CD14-positive monocyte (primary cell): ENCODE data around the gene SEMA3F. TPM values are rescaled to one million over a fixed set of nuclear protein-coding genes. Genes with fewer than 3 reads are reported as not detected.
A peak's percentile ranks its signal among the peaks of the same experiment; 100 is the strongest.

Source experiments
- DNase-seq, 3 donors: peaks; one replicate each; pipeline ENCODE4 v3.0.0-alpha.2; 2011 to 2022
- H2AFZ ChIP-seq: 2 replicates; pipeline ENCODE4 v1.6.0; 2012; ENCODE audit warnings: mild to moderate bottlenecking, low read depth, low read length, inconsistent platforms; ENCODE audit not compliant: insufficient read depth, poor library complexity, severe bottlenecking
- H3K27ac ChIP-seq, 2 donors: 1 replicate in 1 of 2; 2 replicates in 1 of 2; pipeline ENCODE4 v1.5.1; 2012 to 2013; ENCODE audit warnings: low read length in 2 of 2, control low read depth in 1 of 2, inconsistent platforms in 1 of 2, low read depth in 1 of 2, mild to moderate bottlenecking in 1 of 2
- H3K27me3 ChIP-seq, 2 donors: one replicate each; pipeline versions ENCODE4 v1.6.0 to v1.6.1; 2011 to 2013; ENCODE audit warnings: low read length in 2 of 2; ENCODE audit not compliant: control insufficient read depth in 2 of 2, insufficient read depth in 2 of 2
- H3K36me3 ChIP-seq, 2 donors: replicated peaks in 1 of 2; 1 replicate in 1 of 2; 2 replicates in 1 of 2; pipeline versions ENCODE4 v1.5.1 to v1.6.1; 2012 to 2013; ENCODE audit warnings: low read length in 2 of 2, control low read depth in 1 of 2, inconsistent platforms in 1 of 2, mild to moderate bottlenecking in 1 of 2; ENCODE audit not compliant: insufficient read depth in 2 of 2, control insufficient read depth in 1 of 2
- H3K4me1 ChIP-seq, 2 donors: 1 replicate in 1 of 2; 2 replicates in 1 of 2; pipeline versions ENCODE4 v1.5.1 to v1.6.1; 2012 to 2013; ENCODE audit warnings: low read length in 2 of 2, control low read depth in 1 of 2, inconsistent platforms in 1 of 2, mild to moderate bottlenecking in 1 of 2, moderate library complexity in 1 of 2; ENCODE audit not compliant: insufficient read depth in 2 of 2, control insufficient read depth in 1 of 2
- H3K4me2 ChIP-seq: replicated peaks from 2 replicates; pipeline ENCODE3; 2012; ENCODE audit warnings: low read length, moderate library complexity, mild to moderate bottlenecking; ENCODE audit not compliant: poor library complexity, severe bottlenecking; ENCODE audit errors: extremely low read depth
- H3K4me3 ChIP-seq, 3 experiments: fragments of 200-600 bp in 1 of 3; sonication (generic) in 1 of 3; replicated peaks in 1 of 3; 1 replicate in 2 of 3; 2 replicates in 1 of 3; pipeline ENCODE4 v1.5.1; 2011 to 2013; ENCODE audit warnings: low read length in 3 of 3, mild to moderate bottlenecking in 3 of 3, control low read depth in 2 of 3, low read depth in 2 of 3, inconsistent platforms in 1 of 3, moderate library complexity in 1 of 3
- H3K79me2 ChIP-seq: 2 replicates; pipeline ENCODE4 v1.6.0; 2012; ENCODE audit warnings: mild to moderate bottlenecking, control low read depth, inconsistent platforms, low read length, moderate library complexity; ENCODE audit not compliant: insufficient read depth
- H3K9ac ChIP-seq: 2 replicates; pipeline ENCODE4 v1.6.0; 2017; ENCODE audit warnings: low read length, mild to moderate bottlenecking; ENCODE audit not compliant: insufficient read depth, poor library complexity, severe bottlenecking
- H3K9me3 ChIP-seq, 2 donors: replicated peaks in 1 of 2; 1 replicate in 1 of 2; 2 replicates in 1 of 2; pipeline versions ENCODE4 v1.5.1 to v1.6.1; 2012 to 2013; ENCODE audit warnings: low read length in 2 of 2, control low read depth in 1 of 2; ENCODE audit not compliant: control insufficient read depth in 1 of 2, insufficient read depth in 1 of 2
- H4K20me1 ChIP-seq: 2 replicates; pipeline ENCODE4 v1.6.0; 2012; ENCODE audit warnings: mild to moderate bottlenecking, low read length, control low read depth, moderate library complexity; ENCODE audit not compliant: insufficient read depth
- H3K27ac Mint-ChIP-seq, 7 donors: one replicate each; pipeline ENCODE4 v1.8.0; 2020; ENCODE audit warnings: mild to moderate bottlenecking in 7 of 7, mixed read lengths in 7 of 7, moderate library complexity in 6 of 7, inconsistent platforms in 2 of 7
- H3K27me3 Mint-ChIP-seq, 3 donors: one replicate each; pipeline ENCODE4 v1.8.0; 2021 to 2022; ENCODE audit warnings: low read depth in 3 of 3, mild to moderate bottlenecking in 3 of 3, mixed read lengths in 3 of 3, moderate library complexity in 3 of 3, inconsistent platforms in 1 of 3
- H3K36me3 Mint-ChIP-seq, 2 donors: one replicate each; pipeline ENCODE4 v1.8.0; 2020; ENCODE audit warnings: mixed read lengths in 2 of 2, inconsistent platforms in 1 of 2, mild to moderate bottlenecking in 1 of 2
- H3K4me1 Mint-ChIP-seq: one replicate; pipeline ENCODE4 v1.8.0; 2020; ENCODE audit warnings: mild to moderate bottlenecking, mixed read lengths
- H3K4me3 Mint-ChIP-seq, 2 donors: one replicate each; pipeline ENCODE4 v1.8.0; 2020; ENCODE audit warnings: mild to moderate bottlenecking in 2 of 2, mixed read lengths in 2 of 2, moderate library complexity in 1 of 2
- H3K9me3 Mint-ChIP-seq, 7 donors: one replicate each; pipeline ENCODE4 v1.8.0; 2020 to 2022; ENCODE audit warnings: mixed read lengths in 7 of 7, mild to moderate bottlenecking in 6 of 7, moderate library complexity in 6 of 7, inconsistent platforms in 2 of 7
- CTCF ChIP-seq: fragments of 200-600 bp; IDR thresholded peaks from one replicate; pipeline ENCODE4 v1.8.0; 2022; ENCODE audit warnings: antibody characterized with exemption, mild to moderate bottlenecking
- WGBS: methylation state at CpG from one replicate; pipeline ENCODE4 v1.1.5; 2013; ENCODE audit warnings: missing lambda C conversion rate; ENCODE audit not compliant: insufficient coverage; 5-methylcytosine and 5-hydroxymethylcytosine counted together
- intact Hi-C, 2 donors: fragments of 100-400 bp; cut with micrococcal nuclease; formaldehyde crosslinking; loops; one replicate each; pipeline versions ENCODE4 v1.15.0 to v1.15.1; 2023
- polyA plus RNA-seq, 3 donors: library from polyadenylated mRNA; depleted of rRNA in 1 of 3; unstranded in 2 of 3; stranded (reverse) in 1 of 3; fragments of 300-500 nt in 2 of 3; fragments of >200 nt in 1 of 3; fragmentation: Illumina TruSeq in 2 of 3; gene quantifications; 1 replicate in 2 of 3; 2 replicates in 1 of 3; pipeline ENCODE4 v1.2.3, GENCODE V29; 2012 to 2021

Gene SEMA3F
- polyA plus RNA-seq, 3 donors = 0.01 TPM; not detected in 2

GRCh38 chr3:50221051-50221410 lies 65.9 kb downstream of the SEMA3F start:
- H3K36me3 Mint-ChIP-seq = no peaks in the 10 kb centered on the region
- Histone ChIP-seq H3K9ac (no peak overlapping the region), H3K9me3 (no peaks in the 10 kb centered on the region), H3K4me3 (no peak overlapping the region), H2AFZ (no peak overlapping the region), H3K79me2 (no peaks in the 10 kb centered on the region), H3K4me1 (peaks cover 1 to 3% of the 10 kb centered on the region in 2 donors), H3K27me3 (peaks cover 0 to 8% of the 10 kb centered on the region in 2 donors), H3K27ac (no peak overlapping the region), H3K4me2 (no peak overlapping the region), H3K36me3 (no peaks in the 10 kb centered on the region), H4K20me1 (no peaks in the 10 kb centered on the region)
- no peak overlapping the region for H3K27ac Mint-ChIP-seq
- H3K27me3 Mint-ChIP-seq = peaks cover 8 to 26% (median 23%) of the 10 kb centered on the region in 3 donors
- intact Hi-C loops = loop anchor here in 1 of 2 donors (5.0 to 10.0 kb wide), 2 partner anchors 99 to 1176 kb away; no protein-coding TSS in a partner anchor
- no peak overlapping the region for H3K4me3 Mint-ChIP-seq
- H3K9me3 Mint-ChIP-seq = no peaks in the 10 kb centered on the region
- H3K4me1 Mint-ChIP-seq = peaks cover 3% of the 10 kb centered on the region
- TF ChIP-seq CTCF = no peak
- DNase-seq = no peak
- WGBS = 8% methylated on average over 2 of the region's 4 CpGs

DNA sequence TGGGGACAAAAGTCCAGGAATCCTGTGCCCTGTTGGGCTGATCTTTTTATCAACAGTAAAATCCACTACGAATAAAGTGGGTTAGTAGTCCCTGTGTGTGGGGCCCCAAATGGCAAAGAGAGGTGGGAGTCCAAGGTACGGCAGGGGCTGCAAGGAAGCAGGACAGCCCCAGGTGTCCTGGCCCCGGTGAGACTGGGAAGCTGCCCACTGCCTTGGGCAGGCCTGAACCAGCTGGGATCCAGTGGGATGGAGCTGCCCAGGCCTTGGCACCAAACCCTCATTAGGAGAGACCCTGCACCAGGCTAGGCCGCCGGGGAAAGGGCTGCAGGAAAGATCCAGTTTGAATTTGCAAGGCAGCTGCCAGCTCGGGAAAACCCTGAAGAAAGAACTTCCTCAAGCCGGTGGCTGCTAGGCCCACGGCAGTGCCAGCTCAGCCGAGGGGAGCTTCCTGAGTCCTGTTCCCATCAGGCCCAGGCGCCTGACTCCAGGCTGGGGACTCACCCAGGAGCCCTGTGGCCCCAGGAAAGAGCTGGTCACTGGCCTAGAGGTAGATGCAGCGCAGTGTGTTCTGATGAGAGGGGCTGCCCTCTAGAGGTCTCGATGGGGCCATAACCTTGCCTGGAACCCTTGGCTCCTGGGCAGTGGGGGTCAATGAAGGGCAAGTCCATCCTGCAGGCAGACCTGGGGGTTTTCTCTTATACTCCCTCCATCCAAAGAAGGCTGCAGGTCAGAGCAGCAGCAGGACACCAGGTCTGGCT lies 66.5 kb downstream of the SEMA3F start:
- H3K4me3 ChIP-seq = no peak overlapping the region
- no peak overlapping the region for H3K4me2 ChIP-seq
- H3K4me1 ChIP-seq = peaks cover 7 to 8% of the 10 kb centered on the region in 2 donors
- no peak for TF ChIP-seq CTCF
- no peaks in the 10 kb centered on the region for H3K36me3 ChIP-seq
- H3K27me3 ChIP-seq = peaks cover 0 to 8% of the 10 kb centered on the region in 2 donors
- Mint-ChIP-seq H3K4me3 (no peak overlapping the region), H3K4me1 (peaks cover 8% of the 10 kb centered on the region), H3K36me3 (no peaks in the 10 kb centered on the region), H3K27ac (no peak overlapping the region), H3K9me3 (peaks cover 0 to 2% (median 0%) of the 10 kb centered on the region in 7 donors), H3K27me3 (peaks cover 14 to 30% (median 27%) of the 10 kb centered on the region in 3 donors)
- no peaks in the 10 kb centered on the region for H4K20me1 ChIP-seq
- no peaks in the 10 kb centered on the region for H3K9me3 ChIP-seq
- no peak overlapping the region for H3K9ac ChIP-seq
- whole genome bisulfite sequencing = 32% methylated on average over 11 of the region's 12 CpGs
- intact Hi-C loops = loop anchor here in 1 of 2 donors (5.0 to 10.0 kb wide), 2 partner anchors 99 to 1177 kb away; no protein-coding TSS in a partner anchor
- H3K27ac ChIP-seq = no peak overlapping the region
- H2AFZ ChIP-seq = peak overlapping the region; percentile 8
- peak in 1 of 3 donors; percentile 62 for DNase-seq
- no peaks in the 10 kb centered on the region for H3K79me2 ChIP-seq
